ENCODE data around the gene IFT81.
"Not testable (repeated sequence)": the region's sequence is repeated elsewhere in the genome, so short reads cannot be mapped to it uniquely, and the experiment has no call there.

Gene IFT81

GRCh38 chr12:110201995-110202394 is 77.8 kb downstream of the IFT81 start:
- no peak for DNase-seq

DNA sequence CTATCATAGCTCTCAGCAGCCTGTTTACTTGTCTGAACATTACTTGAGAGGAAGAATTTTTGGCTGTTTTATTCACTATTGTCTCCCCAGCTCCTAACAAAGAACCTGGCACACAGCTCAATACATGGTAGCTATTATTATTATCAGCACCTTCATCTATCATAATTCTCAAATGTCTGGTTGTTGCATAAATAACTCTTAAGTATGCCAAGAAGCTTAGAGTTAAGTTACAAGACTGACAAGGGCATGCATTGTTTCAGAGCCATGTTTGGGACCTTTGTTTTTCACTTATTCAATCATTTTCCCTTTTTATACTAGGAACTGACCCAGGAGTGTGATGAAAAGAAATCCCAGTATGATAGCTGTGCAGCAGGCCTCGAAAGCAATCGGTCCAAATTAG is 79.4 kb downstream of the IFT81 start:
- DNase-seq, result no peak

GRCh38 chr12:110205931-110206330 is 81.8 kb downstream of the IFT81 start:
- DNase-seq, result no peak

DNA sequence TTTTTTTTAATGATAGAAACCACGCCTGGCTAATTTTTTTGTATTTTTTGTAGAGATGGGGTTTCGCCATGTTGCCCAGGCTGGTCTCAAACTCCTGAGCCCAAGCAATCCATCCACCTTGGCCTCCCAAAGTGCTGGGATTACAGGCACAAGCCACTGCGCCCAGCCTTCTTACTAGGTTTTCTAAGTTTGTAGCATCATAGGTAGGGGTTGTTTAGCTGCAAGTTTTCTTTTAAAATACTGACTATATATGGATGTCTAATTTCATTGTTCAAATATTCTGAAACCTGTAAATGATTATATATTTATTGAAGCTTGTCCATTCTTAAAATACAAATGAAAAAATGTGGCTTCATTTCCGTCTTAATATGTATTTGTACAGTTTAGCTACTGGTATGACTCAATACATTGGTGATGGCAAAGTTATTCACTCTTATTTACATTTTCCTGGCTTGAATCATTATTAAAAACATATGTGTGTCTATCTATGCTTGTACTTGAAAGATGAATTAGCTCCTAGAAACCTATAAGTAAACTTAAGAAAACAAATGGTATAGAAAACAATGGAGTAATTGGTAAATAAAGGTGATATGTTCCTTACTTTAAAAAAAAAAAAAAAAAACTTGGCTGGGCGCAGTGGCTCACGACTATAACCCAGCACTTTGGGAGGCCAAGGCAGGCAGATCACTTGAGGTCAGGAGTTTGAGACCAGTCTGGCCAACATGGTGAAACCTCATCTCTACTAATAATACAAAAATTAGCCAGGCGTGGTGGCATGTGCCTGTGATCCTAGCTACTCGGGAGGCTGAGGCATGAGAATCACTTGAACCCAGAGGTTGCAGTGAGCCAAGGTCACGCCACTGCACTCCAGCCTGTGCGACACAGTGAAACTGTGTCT is 87.7 kb downstream of the IFT81 start:
- not testable (repeated sequence) for DNase-seq

GRCh38 chr12:110217996-110218674 is 94.0 kb downstream of the IFT81 start:
- DNase-seq, result no peak

DNA sequence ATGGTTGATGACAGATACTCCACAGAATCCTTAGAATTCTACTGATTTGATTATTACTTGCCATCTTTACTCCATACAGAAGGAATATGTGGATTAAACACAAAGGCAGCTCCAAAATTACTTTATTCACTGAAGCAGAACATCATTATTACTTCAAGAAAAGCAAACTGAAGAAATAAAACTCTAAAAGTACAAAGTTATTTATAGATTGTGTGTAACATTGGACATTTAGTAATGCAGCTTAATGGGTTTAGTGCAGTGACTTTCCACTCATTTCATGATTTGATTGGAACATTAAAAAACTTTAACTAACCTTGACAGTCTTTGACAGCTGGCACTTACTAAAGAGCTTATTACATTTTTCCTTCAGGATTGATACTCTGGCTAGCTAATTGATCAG is 97.9 kb downstream of the IFT81 start:
- DNase-seq, result no peak

DNA sequence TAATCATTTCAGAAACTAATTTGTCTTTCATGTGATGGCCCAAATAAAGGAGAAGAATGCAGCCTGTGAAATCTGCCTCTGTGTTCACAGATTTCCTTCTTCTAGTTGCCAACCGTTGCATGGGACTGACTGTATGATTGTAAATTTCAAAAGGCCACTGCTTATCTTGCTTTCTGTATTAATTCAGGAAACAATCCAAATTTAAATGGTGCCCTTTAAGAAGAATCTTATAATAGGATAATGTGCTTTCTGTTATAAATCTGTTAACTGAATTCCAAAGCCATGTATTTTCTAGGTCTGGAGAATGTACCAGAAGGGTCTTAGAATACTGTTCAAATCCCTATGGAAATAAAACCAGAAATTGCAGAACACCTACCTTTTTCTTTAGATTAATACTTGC is 98.3 kb downstream of the IFT81 start:
- no peak for DNase-seq

- no peak for DNase-seq
These were observed 99.7 kb downstream of the IFT81 start for GRCh38 chr12:110223777-110224378.

- peak in 9 of 56 donors; percentile 3 to 36 (median 12) for DNase-seq
These were observed 100.5 kb downstream of the IFT81 start for GRCh38 chr12:110224379-110225304.

DNA sequence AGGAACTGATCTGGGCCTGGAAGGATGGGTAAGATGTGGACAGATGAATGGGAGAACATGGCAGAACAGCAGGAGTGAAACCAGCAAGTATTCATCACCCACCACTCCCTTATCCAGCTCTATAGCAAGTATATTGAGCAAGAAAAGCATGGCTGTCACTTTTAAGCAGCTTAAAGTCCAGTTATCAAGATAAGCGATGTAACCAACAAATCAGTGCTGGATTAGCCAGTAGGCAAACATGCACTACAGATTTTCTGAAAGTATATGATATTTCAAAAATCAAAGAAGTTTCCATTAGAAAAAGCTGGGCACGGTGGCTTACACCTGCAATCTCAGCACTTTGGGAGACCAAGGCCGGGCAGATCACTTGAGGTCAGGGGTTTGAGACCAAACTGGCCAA is 103.0 kb downstream of the IFT81 start:
- DNase-seq, result no peak

DNA sequence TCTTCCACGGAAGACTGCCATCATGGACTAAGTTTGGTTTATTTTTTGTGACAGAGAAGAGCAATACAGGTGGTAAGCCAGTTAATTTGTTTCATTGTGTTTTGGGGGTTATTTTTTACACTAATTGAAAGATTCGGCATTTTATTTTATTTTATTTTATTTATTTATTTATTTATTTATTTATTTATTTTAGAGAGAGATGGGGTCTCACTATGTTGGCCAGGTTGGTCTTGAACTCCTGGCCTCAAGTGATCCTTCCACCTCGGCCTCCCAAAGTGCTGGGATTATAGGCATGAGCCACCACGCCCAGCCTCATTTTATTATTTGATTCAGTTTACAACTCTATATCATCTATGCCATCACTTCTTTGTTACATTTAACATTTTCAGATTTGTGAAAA is 104.2 kb downstream of the IFT81 start:
- not testable (repeated sequence) for DNase-seq

DNA sequence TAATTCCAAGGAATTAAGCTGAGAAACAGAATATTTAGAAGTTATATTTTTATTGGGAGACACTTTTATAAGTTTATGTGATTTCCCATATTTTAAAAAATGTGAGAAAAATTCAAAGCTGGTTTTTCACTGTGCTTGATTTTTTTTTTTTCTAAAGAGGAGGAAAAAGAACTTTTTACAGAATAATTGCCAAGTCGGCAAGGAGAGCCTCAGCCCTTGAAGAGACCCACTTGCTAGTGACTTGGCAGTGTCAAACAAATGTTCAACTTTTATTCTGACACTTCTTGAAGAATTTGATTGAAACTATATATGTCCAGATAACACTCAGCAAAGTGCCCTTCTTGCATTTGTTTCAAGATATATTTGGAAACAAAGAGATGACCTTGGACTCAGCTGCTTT is 104.6 kb downstream of the IFT81 start:
- no peak for DNase-seq

GRCh38 chr12:110229409-110229808 is 105.3 kb downstream of the IFT81 start:
- no peak for DNase-seq

DNA sequence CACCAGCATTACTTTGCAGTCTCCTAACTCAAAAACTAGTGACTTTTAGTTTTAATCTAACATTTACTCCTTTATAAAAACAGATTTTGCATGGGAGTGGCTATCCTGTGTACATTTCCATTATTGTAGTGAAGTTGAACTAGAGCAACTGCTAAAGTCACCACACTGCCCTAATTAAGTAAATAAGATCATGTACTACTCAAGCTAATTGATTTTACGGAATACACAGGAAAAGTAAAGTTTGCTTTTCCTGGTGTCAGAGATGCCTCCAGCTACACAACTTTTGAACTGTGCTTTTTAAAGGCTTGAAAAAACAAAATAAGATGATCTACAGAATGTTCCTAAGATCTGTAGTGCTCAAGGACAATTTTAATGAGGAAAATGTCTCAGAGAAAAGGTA is 106.5 kb downstream of the IFT81 start:
- no peak for DNase-seq

GRCh38 chr12:110233212-110233903 is 109.2 kb downstream of the IFT81 start:
- DNase-seq, result no peak

- no peak for DNase-seq
These were observed 110.2 kb downstream of the IFT81 start for GRCh38 chr12:110234331-110234751.

DNA sequence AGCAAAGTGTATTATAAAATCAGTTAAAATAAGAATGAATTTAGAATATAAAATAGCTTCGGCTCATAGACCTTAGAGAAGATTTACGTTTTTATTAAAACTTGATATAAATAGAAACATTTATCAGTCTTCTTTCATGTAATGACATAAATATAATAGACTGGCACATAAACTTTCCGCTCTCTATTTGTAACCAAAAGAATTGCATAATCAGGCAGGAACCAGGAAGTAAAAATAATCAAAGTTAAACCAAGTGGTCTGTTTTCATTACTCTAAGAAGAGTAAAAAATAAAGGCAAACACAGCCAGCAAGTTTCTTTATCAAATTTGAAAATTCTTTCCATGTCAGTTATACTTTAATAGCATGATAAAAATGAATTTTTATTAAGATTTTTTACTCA is 110.6 kb downstream of the IFT81 start:
- DNase-seq, result no peak

DNA sequence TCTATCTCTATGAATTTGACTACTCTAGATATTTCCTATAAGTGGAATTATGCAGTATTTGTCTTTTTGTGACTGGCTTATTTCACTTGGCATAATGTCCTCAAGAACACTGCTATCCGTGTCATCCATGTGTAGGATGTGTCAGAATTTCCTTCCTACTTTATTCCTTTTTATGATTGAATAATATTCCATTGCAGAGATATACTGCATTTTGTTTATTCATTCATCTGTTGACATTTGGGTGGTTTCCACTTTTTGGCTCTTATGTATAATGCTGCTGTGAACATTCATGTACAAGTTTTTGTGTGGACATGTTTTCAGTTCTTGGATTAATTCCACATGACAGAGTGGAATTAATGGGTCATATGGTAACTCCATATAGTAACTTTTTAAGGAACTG is 111.2 kb downstream of the IFT81 start:
- no peak for DNase-seq

DNA sequence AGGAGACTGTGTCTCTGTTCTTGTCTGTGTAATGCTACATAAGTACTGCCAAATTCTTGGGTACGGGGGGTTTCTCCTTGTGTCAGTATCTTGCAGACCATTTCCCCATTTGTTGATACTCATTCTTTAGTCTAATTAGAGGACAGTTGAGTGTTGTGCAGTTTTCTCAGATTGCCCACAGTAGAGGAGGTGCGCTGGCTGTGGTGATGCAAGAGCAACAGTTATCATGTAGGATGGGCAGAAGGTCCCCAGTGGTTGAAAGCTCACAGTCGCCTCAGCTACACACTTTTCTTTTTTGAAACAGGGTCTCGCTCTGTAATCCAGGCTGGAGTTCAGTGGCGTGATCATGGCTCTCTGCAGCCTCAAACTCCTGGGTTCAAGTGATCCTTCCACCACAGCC is 119.1 kb downstream of the IFT81 start:
- no peak for DNase-seq

GRCh38 chr12:110244372-110244771 is 120.2 kb downstream of the IFT81 start:
- no peak for DNase-seq

- no peak for DNase-seq
These were observed 120.7 kb downstream of the IFT81 start for GRCh38 chr12:110244829-110245228.
